Measurements from ENCODE around the gene PRX.

DNA sequence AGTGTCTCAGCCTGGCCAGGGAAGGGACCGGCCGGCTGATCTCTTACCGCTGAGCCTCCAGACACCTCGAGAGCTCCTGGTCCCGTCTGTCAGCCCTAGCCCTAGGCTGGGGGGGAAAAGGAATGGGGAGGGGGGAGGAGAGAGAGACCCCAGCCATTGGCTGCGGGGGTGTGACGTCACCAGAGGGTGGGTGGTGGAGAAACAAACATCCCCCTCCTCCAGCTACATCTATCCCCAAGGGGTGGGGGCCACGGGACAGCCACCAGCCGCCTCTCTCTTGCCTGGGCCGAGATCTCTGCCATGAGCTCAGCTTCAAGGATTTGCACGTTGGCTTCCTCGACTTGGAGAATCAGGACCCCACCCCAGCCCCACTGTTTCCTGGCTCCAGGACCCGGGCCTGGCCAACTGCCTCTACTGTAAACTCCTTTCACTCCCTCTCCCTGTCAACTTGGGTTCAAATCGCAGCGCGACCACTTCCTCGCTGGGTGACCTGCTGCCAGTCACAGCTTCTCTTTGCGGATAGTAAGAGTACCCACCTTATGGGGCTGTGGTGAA is at the start of gene PRX:
- TF ChIP-seq FOXM1 (IDR thresholded peaks at IDR 0.05; ENCODE audit: borderline replicate concordance): no peak
- no peak for TF ChIP-seq ARNT (IDR thresholded peaks at IDR 0.05)
- TF ChIP-seq TARDBP (IDR thresholded peaks at IDR 0.05): no peak
- TF ChIP-seq ELF4 (IDR thresholded peaks at IDR 0.05): no peak

All from HEK293T (cell line).